ENCODE data around the gene OR2T6.

GRCh38 chr1:248417854-248418253, 42.3 kb downstream of the OR2T6 start:
- TF ChIP-seq POLR2A (IDR thresholded peaks at IDR 0.05) (no peak), CTCF (IDR thresholded peaks at IDR 0.05) (no peak)

All from esophagus squamous epithelium (tissue), 4 donors.